H9 (cell line): ENCODE measurements around the gene OPTN. TPM values are rescaled to one million over a fixed set of nuclear protein-coding genes. Genes with fewer than 3 reads are reported as not detected.

ENCODE experiments used
- DNase-seq: peaks from one replicate; pipeline ENCODE4 v3.0.0-alpha.2; 2017
- H2AFZ ChIP-seq: one replicate; pipeline ENCODE4 v1.6.1; 2013; ENCODE audit warnings: mild to moderate bottlenecking, low read length, control low read depth, moderate library complexity
- H2AK5ac ChIP-seq: 2 replicates; pipeline ENCODE4 v1.6.1; 2013; ENCODE audit warnings: low read length, control low read depth, mixed read lengths; ENCODE audit not compliant: insufficient read length
- H2BK120ac ChIP-seq: one replicate; pipeline ENCODE4 v1.6.1; 2013; ENCODE audit warnings: low read depth, mild to moderate bottlenecking, low read length, control low read depth, inconsistent platforms; ENCODE audit not compliant: poor library complexity, severe bottlenecking
- H2BK12ac ChIP-seq: 2 replicates; pipeline ENCODE4 v1.6.1; 2013; ENCODE audit warnings: low read length, control low read depth, mixed read lengths, low read depth; ENCODE audit not compliant: insufficient read length
- H2BK15ac ChIP-seq: 2 replicates; pipeline ENCODE4 v1.6.1; 2013; ENCODE audit warnings: low read depth, low read length, control low read depth
- H2BK20ac ChIP-seq: one replicate; pipeline ENCODE4 v1.6.1; 2013; ENCODE audit warnings: low read depth, mild to moderate bottlenecking, low read length, control low read depth, inconsistent platforms; ENCODE audit not compliant: poor library complexity, severe bottlenecking
- H2BK5ac ChIP-seq: 2 replicates; pipeline ENCODE4 v1.6.1; 2013; ENCODE audit warnings: low read length, control low read depth, mixed read lengths; ENCODE audit not compliant: insufficient read length
- H3K14ac ChIP-seq: 2 replicates; pipeline ENCODE4 v1.6.1; 2013; ENCODE audit warnings: low read length, control low read depth; ENCODE audit not compliant: insufficient read depth
- H3K18ac ChIP-seq: 2 replicates; pipeline ENCODE4 v1.6.1; 2013; ENCODE audit warnings: low read depth, mild to moderate bottlenecking, mixed read lengths, low read length, control low read depth; ENCODE audit not compliant: insufficient read length
- H3K23ac ChIP-seq: 2 replicates; pipeline ENCODE4 v1.6.1; 2013; ENCODE audit warnings: low read length, control low read depth, mixed read lengths, low read depth; ENCODE audit not compliant: insufficient read length
- H3K23me2 ChIP-seq: 2 replicates; pipeline ENCODE4 v1.6.1; 2013; ENCODE audit warnings: low read depth, mild to moderate bottlenecking, mixed read lengths, low read length, control low read depth; ENCODE audit not compliant: insufficient read length, poor library complexity, severe bottlenecking
- H3K27ac ChIP-seq: 2 replicates; pipeline ENCODE4 v1.5.1; 2013; ENCODE audit warnings: low read length, control low read depth, mixed read lengths, low read depth; ENCODE audit not compliant: insufficient read length
- H3K27me3 ChIP-seq: 2 replicates; pipeline ENCODE4 v1.6.1; 2013; ENCODE audit warnings: low read length, control low read depth, inconsistent platforms; ENCODE audit not compliant: insufficient read depth
- H3K4ac ChIP-seq: 2 replicates; pipeline ENCODE4 v1.6.1; 2013; ENCODE audit warnings: low read depth, mild to moderate bottlenecking, control low read depth, inconsistent platforms, low read length, moderate library complexity
- H3K4me1 ChIP-seq: 2 replicates; pipeline ENCODE4 v1.6.1; 2013; ENCODE audit warnings: low read length, control low read depth, inconsistent platforms; ENCODE audit not compliant: insufficient read depth
- H3K4me2 ChIP-seq: 2 replicates; pipeline ENCODE4 v1.6.1; 2013; ENCODE audit warnings: low read length, control low read depth, mixed read lengths; ENCODE audit not compliant: insufficient read length, insufficient read depth
- H3K56ac ChIP-seq: 2 replicates; pipeline ENCODE4 v1.6.1; 2013; ENCODE audit warnings: low read depth, mild to moderate bottlenecking, mixed read lengths, low read length, control low read depth; ENCODE audit not compliant: insufficient read length
- H3K79me1 ChIP-seq: 2 replicates; pipeline ENCODE4 v1.6.1; 2013; ENCODE audit warnings: low read depth, mild to moderate bottlenecking, moderate library complexity, low read length, control low read depth, inconsistent platforms; ENCODE audit not compliant: insufficient read depth, poor library complexity, severe bottlenecking
- H3K79me2 ChIP-seq: 2 replicates; pipeline ENCODE4 v1.6.1; 2013; ENCODE audit warnings: low read length, control low read depth, inconsistent platforms; ENCODE audit not compliant: insufficient read depth
- H3K9ac ChIP-seq: 2 replicates; pipeline ENCODE4 v1.6.1; 2013; ENCODE audit warnings: low read length, control low read depth, mixed read lengths; ENCODE audit not compliant: insufficient read length; ENCODE audit errors: extremely low read depth
- H3K9me3 ChIP-seq: one replicate; pipeline ENCODE4 v1.6.1; 2013; ENCODE audit warnings: low read depth, low read length, inconsistent platforms; ENCODE audit not compliant: control insufficient read depth
- H3T11ph ChIP-seq: one replicate; pipeline ENCODE4 v1.6.1; 2013; ENCODE audit warnings: mild to moderate bottlenecking, low read length, control low read depth, inconsistent platforms
- H4K20me1 ChIP-seq: one replicate; pipeline ENCODE4 v1.6.1; 2013; ENCODE audit not compliant: control insufficient read depth, insufficient read length, insufficient read depth
- H4K5ac ChIP-seq: 2 replicates; pipeline ENCODE4 v1.6.1; 2013; ENCODE audit warnings: low read depth, mild to moderate bottlenecking, mixed read lengths, low read length, control low read depth; ENCODE audit not compliant: insufficient read length
- H4K8ac ChIP-seq: replicated peaks from 2 replicates; pipeline ENCODE4 v1.6.1; 2013; ENCODE audit warnings: low read length, control low read depth, mixed read lengths, low read depth; ENCODE audit not compliant: insufficient read length
- H4K91ac ChIP-seq: 2 replicates; pipeline ENCODE4 v1.6.1; 2013; ENCODE audit warnings: low read depth, mild to moderate bottlenecking, moderate library complexity, mixed read lengths, low read length, control low read depth; ENCODE audit not compliant: insufficient read length
- H3K27ac Mint-ChIP-seq, 3 experiments: 2 replicates in 2 of 3; 3 replicates in 1 of 3; pipeline ENCODE4 v1.8.0; 2020 to 2021; ENCODE audit warnings: mixed read lengths in 3 of 3, mild to moderate bottlenecking in 1 of 3, moderate library complexity in 1 of 3
- H3K27me3 Mint-ChIP-seq: 2 replicates; pipeline ENCODE4 v1.8.0; 2021; ENCODE audit warnings: low read depth, mild to moderate bottlenecking, moderate library complexity, mixed read lengths
- H3K36me3 Mint-ChIP-seq, 3 experiments: 2 replicates in 2 of 3; 3 replicates in 1 of 3; pipeline ENCODE4 v1.8.0; 2020 to 2021; ENCODE audit warnings: low read depth in 3 of 3, mixed read lengths in 3 of 3; ENCODE audit not compliant: insufficient read depth in 1 of 3
- H3K4me1 Mint-ChIP-seq, 2 experiments: 2 replicates each; pipeline ENCODE4 v1.8.0; 2020; ENCODE audit warnings: mixed read lengths in 2 of 2
- H3K4me3 Mint-ChIP-seq, 2 experiments: 2 replicates in 1 of 2; 3 replicates in 1 of 2; pipeline ENCODE4 v1.8.0; 2020 to 2021; ENCODE audit warnings: mild to moderate bottlenecking in 2 of 2, mixed read lengths in 2 of 2, moderate library complexity in 1 of 2
- H3K9me3 Mint-ChIP-seq, 2 experiments: 2 replicates in 1 of 2; 3 replicates in 1 of 2; pipeline ENCODE4 v1.8.0; 2020; ENCODE audit warnings: mild to moderate bottlenecking in 2 of 2, mixed read lengths in 2 of 2, moderate library complexity in 1 of 2
- CTCF ChIP-seq: fragments of 200-600 bp; sonication (generic); conservative IDR thresholded peaks from 3 replicates; pipeline ENCODE4 v1.8.0; 2021; ENCODE audit warnings: antibody characterized with exemption, mild to moderate bottlenecking
- whole genome bisulfite sequencing: extraction: QIAGEN DNeasy Blood & Tissue Kit; methylation state at CpG from one replicate; pipeline ENCODE4 v1.1.7; 2013; ENCODE audit warnings: missing lambda C conversion rate, low lambda C conversion rate, mixed read lengths; ENCODE audit not compliant: insufficient read length; ENCODE audit errors: extremely low coverage; 5-methylcytosine and 5-hydroxymethylcytosine counted together
- total RNA-seq: library from RNA; stranded (reverse); gene quantifications from 2 replicates; pipeline ENCODE4 v1.2.1, GENCODE V29; 2021

OPTN gene
- total RNA-seq, 1 experiment from 2014 or later, result 16.1 TPM

DNA sequence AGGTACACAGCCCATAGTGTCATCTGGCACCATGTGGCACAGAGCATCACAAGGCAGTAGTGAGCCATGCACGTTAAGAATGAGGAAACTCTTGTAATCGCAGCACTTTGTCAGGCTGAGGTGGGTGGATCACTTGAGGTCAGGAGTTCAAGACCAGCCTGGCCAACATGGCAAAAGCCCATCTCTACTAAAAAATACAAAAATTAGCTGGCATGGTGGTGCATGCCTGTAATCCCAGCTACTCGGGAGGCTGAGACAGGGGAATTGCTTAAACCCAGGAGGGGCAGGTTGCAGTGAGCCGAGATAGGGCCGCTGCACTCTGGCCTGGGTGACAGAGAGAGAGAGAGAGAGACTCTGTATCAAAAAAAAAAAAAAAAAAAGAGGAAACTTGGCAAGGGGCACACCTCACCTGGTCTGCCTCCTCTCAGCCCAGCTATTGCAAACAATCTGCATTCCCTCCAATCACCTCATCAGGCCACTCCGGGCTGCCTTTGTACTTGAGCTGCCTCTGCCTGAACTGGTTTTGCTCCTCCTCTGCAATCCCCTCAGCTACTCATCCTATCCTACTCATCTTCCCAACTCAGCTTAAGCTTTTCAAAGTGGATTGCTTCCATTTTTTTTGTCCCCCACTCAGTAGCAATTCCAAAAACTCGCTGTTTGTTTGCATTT is 46.0 kb upstream of the OPTN start:
- Histone ChIP-seq H3K9me3 (no peaks in the 10 kb centered on the region), H3K27ac (no peak overlapping the region), H3K27me3 (no peaks in the 10 kb centered on the region), H2AFZ (peak overlapping the region; percentile 68), H3K18ac (no peak overlapping the region), H3K23me2 (no peaks in the 10 kb centered on the region), H3K79me2 (no peaks in the 10 kb centered on the region), H4K8ac (no peak overlapping the region), H3K4ac (no peak overlapping the region), H2BK120ac (no peak overlapping the region), H2AK5ac (no peak overlapping the region), H3K9ac (no peak overlapping the region), H3K56ac (no peak overlapping the region), H3K23ac (no peak overlapping the region), H3K4me1 (peaks cover 7% of the 10 kb centered on the region; the same call in 1 of the 2 replicates), H4K20me1 (no peaks in the 10 kb centered on the region), H2BK12ac (no peak overlapping the region), H3K79me1 (no peaks in the 10 kb centered on the region), H2BK15ac (no peak overlapping the region), H4K5ac (no peak overlapping the region), H3K4me2 (no peak overlapping the region), H3T11ph (no peak overlapping the region), H4K91ac (no peak overlapping the region), H2BK20ac (no peak overlapping the region), H3K14ac (no peak overlapping the region), H2BK5ac (no peak overlapping the region)
- no peaks in the 10 kb centered on the region for H3K36me3 Mint-ChIP-seq
- WGBS, result no CpG with 5 or more reads among the region's 7 CpGs
- H3K4me3 Mint-ChIP-seq, result no peak overlapping the region
- TF ChIP-seq CTCF, result no peak
- peaks cover 38 to 40% of the 10 kb centered on the region in 2 experiments for H3K4me1 Mint-ChIP-seq
- peak overlapping the region in 2 of 3 experiments; percentile 1 to 3; a peak in 2 of 7 replicates for H3K27ac Mint-ChIP-seq
- no peaks in the 10 kb centered on the region for H3K9me3 Mint-ChIP-seq
- no peaks in the 10 kb centered on the region; the same call in 1 of the 2 replicates for H3K27me3 Mint-ChIP-seq
- peak; percentile 58 for DNase-seq
